GM20431 (cell line): Measurements from ENCODE around the gene MYO10.
"Not testable (repeated sequence)": the region's sequence is repeated elsewhere in the genome, so short reads cannot be mapped to it uniquely, and the experiment has no call there.

ENCODE experiments used
- in situ Hi-C: fragments of 300-500 bp; cut with MseI, MboI; formaldehyde crosslinking; loops from one replicate; pipeline ENCODE4 v1.15.0; 2020; ENCODE audit warnings: low sequenced_read_pairs; ENCODE audit not compliant: unreplicated experiment

MYO10 gene

GRCh38 chr5:16936150-16936988 is at the start of gene MYO10:
Gene MYO10, minus strand, starts transcription at chr5:16936288. Its CDS starts 480 bp downstream, at chr5:16935808.
- in situ Hi-C loops = no loop called here

- in situ Hi-C loops = not testable (repeated sequence)
These were observed 49.2 kb upstream of the MYO10 start for GRCh38 chr5:16985304-16985703.

- in situ Hi-C loops = no loop called here
These were observed 47.9 kb upstream of the MYO10 start for GRCh38 chr5:16983972-16984371.

GRCh38 chr5:16983022-16983639 is 47.0 kb upstream of the MYO10 start:
- in situ Hi-C loops = no loop called here

- in situ Hi-C loops = no loop called here
These were observed 45.6 kb upstream of the MYO10 start for GRCh38 chr5:16981700-16982099.

GRCh38 chr5:16980983-16981382 is 44.9 kb upstream of the MYO10 start:
- in situ Hi-C loops = no loop called here

GRCh38 chr5:16978296-16978695 is 42.2 kb upstream of the MYO10 start:
- in situ Hi-C loops = no loop called here

- in situ Hi-C loops = no loop called here
These were observed 40.5 kb upstream of the MYO10 start for GRCh38 chr5:16976625-16977008.

GRCh38 chr5:16975950-16976624 is 40.0 kb upstream of the MYO10 start:
- in situ Hi-C loops = no loop called here

- in situ Hi-C loops = no loop called here
These were observed 38.9 kb upstream of the MYO10 start for GRCh38 chr5:16974981-16975380.

- in situ Hi-C loops = no loop called here
These were observed 34.7 kb upstream of the MYO10 start for GRCh38 chr5:16970826-16971225.

- in situ Hi-C loops = no loop called here
These were observed 34.2 kb upstream of the MYO10 start for GRCh38 chr5:16970260-16970659.

- in situ Hi-C loops = no loop called here
These were observed 29.5 kb upstream of the MYO10 start for GRCh38 chr5:16965581-16965980.

GRCh38 chr5:16963821-16964220 is 27.7 kb upstream of the MYO10 start:
- in situ Hi-C loops = no loop called here

GRCh38 chr5:16961131-16961530 is 25.0 kb upstream of the MYO10 start:
- in situ Hi-C loops = no loop called here

- in situ Hi-C loops = no loop called here
These were observed 21.5 kb upstream of the MYO10 start for GRCh38 chr5:16957304-16958196.

- in situ Hi-C loops = no loop called here
These were observed 17.6 kb upstream of the MYO10 start for GRCh38 chr5:16953729-16954128.

GRCh38 chr5:16952968-16953671 is 17.0 kb upstream of the MYO10 start:
- in situ Hi-C loops = no loop called here

- in situ Hi-C loops = no loop called here
These were observed 10.6 kb upstream of the MYO10 start for GRCh38 chr5:16946725-16947124.
